ACC112 (cell line): ENCODE measurements around the gene STING1.
"Not testable (repeated sequence)": the region's sequence is repeated elsewhere in the genome, so short reads cannot be mapped to it uniquely, and the experiment has no call there.

Experiments used
- H2AFZ ChIP-seq: fragments of 200-600 bp; sonication (generic); one replicate; pipeline ENCODE4 v1.6.0; 2017; ENCODE audit warnings: antibody characterized with exemption, low read length; ENCODE audit not compliant: unreplicated experiment
- H3K27ac ChIP-seq: fragments of 200-600 bp; sonication (generic); 2 replicates; pipeline ENCODE4 v1.5.1; 2014; ENCODE audit warnings: low read depth, mild to moderate bottlenecking, antibody characterized with exemption, low read length, moderate library complexity
- H3K27me3 ChIP-seq: fragments of 200-600 bp; sonication (generic); 2 replicates; pipeline ENCODE4 v1.6.1; 2014; ENCODE audit warnings: mild to moderate bottlenecking, antibody characterized with exemption, low read length, moderate library complexity, mixed read lengths; ENCODE audit not compliant: insufficient read depth
- H3K36me3 ChIP-seq: fragments of 200-600 bp; sonication (generic); 2 replicates; pipeline ENCODE4 v1.6.1; 2016; ENCODE audit warnings: mild to moderate bottlenecking, antibody characterized with exemption, low read length, moderate library complexity, mixed read lengths; ENCODE audit not compliant: insufficient read depth
- H3K4me1 ChIP-seq: fragments of 200-600 bp; sonication (generic); one replicate; pipeline ENCODE4 v1.6.1; 2016; ENCODE audit warnings: low read length, mixed read lengths; ENCODE audit not compliant: insufficient read depth, unreplicated experiment, control insufficient read depth
- H3K4me3 ChIP-seq: fragments of 200-600 bp; sonication (generic); 2 replicates; pipeline ENCODE4 v1.5.1; 2014; ENCODE audit warnings: mild to moderate bottlenecking, low read depth, low read length
- H3K79me2 ChIP-seq: fragments of 200-600 bp; sonication (generic); one replicate; pipeline ENCODE4 v1.6.0; 2016; ENCODE audit warnings: low read length; ENCODE audit not compliant: control insufficient read depth, unreplicated experiment, insufficient read depth

Gene STING1

DNA sequence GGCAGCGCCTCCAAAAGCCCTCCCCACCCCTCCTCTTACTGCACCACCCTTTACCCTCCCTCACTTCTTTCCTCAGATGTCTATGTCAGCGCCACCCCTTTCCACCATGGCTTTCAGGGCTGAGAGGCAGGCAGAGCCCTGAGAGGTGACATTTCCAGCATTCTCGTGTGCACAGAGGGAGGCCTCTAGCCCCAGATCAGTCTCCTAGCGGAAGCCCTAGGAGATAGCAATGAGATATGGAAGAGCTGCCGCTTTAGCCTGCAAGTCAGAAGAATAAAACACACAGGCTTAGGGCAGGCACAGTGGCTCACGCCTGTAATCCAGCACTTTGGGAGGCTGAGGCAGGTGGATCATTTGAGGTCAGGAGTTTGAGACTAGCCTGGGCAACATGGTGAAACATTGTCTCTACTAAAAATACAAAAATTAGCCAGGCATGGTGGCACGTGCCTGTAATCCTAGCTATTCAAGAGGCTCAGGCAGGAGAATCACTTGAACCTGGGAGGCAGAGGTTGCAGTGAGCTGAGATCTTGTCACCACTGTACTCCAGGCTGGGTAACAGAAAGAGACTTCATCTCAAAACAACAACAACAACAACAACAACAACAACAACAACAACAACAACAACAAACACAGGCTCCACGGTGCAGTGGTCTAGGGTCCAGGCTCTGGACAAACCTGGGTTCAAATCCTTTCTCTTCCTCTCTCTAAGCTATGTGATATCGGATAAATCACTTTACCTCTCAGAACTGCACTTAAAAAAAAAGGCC is 3.7 kb downstream of the STING1 start:
- Histone ChIP-seq H3K4me1 (peaks cover 33% of the 10 kb centered on the region), H3K79me2 (peaks cover 17% of the 10 kb centered on the region)
- not testable (repeated sequence) for H3K27ac ChIP-seq, H3K4me3 ChIP-seq, H3K27me3 ChIP-seq, H2AFZ ChIP-seq, H3K36me3 ChIP-seq

DNA sequence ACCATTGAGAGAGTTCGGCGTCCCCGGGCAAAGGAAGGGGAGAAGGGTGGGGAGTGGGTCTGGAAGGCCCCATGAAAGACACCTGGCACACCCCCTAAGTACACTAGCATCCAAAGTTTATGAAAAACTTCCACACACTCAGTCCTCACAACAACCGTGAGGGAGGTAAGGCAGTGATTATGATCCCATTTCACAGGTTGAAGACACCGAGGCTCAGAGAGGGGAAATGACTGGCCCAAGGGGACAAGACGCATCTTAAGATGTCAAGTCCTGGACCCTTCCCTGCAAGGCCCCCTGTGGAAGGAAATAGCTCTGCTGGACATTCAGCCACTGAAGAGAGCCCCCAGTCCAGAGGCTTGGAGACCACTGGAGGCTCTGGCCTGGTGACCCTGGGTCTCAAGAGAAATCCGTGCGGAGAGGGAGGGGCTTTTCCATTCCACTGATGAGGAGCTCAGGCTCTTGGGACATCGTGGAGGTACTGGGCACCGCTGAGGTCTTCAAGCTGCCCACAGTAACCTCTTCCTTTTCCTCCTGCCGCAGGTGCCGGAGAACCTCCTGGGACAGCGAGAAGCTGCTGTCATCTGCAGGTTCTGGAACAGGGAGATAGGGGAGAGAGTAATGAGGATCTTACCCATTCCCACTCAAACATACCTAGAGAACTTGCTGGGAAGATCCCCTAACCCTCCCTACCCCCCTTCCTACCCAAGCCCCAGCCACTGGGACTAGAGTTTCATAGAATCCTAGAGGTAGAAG is 6.5 kb downstream of the STING1 start:
- Histone ChIP-seq H3K27ac (no peak overlapping the region), H3K4me1 (peaks cover 28% of the 10 kb centered on the region), H3K79me2 (peaks cover 9% of the 10 kb centered on the region), H3K36me3 (no peaks in the 10 kb centered on the region), H2AFZ (no peak overlapping the region), H3K4me3 (no peak overlapping the region), H3K27me3 (no peaks in the 10 kb centered on the region)

DNA sequence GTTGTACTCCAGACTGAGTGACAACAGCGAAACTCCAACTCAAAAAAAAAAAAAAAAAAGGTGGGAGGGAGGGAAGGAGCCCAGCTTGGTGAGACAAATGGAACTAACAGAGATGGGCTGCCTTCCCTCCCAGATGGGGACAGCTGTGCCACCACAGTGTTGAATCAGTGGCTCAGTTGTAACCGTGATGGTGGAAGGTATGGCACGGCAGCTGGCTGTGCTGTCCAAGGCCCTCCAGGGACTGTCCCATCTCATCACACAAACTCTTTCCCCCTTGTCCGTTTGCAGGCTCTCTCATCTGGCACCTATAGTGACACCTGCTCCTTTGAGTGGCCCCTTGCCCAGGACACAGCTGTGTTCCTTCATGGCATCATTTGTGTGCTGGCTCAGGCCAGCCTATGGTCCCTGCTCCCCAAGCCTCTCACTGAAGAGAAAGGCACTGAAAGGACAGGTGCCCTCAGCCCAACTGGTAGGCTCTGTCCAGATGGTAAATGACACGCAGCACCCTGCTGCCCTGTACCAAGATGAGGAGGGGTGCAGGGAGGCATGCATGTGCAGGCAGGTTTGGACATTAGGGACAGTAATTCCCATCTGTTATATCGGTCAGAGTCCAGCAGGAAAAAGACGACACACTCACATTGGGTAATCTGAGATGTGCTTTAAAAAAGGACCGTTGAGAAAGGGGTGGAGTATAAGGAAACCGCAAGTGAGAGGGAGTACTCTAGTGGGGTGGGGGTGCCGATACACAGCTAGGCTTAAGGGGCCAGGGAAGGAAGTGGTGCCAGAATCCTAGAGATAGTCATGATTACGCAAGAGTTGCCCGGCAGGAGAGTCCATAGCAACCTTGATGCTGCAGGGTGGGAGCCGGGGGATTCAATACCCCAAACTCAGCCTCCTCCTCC is 7.4 kb downstream of the STING1 start:
- Histone ChIP-seq H3K79me2 (peaks cover 1% of the 10 kb centered on the region), H3K27me3 (no peaks in the 10 kb centered on the region), H3K4me3 (no peak overlapping the region), H3K27ac (no peak overlapping the region), H3K36me3 (no peaks in the 10 kb centered on the region), H2AFZ (no peak overlapping the region), H3K4me1 (peaks cover 21% of the 10 kb centered on the region)

DNA sequence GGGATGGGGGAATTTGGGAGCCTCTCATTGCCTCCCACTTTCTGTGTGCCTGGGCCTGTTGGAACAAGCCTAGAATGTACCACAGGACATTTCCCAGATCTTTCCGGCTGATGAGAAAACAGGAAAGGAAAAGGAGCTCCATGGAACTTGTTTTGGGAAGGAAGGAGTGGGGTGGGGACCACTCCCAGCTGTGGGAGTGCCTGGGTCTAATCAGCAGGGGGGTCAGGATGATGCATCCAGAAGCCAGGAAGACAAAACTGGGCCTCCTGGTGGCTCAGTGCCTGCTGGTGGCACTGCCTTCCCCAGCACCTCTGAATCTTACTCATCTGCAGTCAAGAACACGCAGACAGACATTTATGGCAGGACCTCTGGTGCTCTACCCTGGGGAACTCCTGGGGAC is 9.0 kb downstream of the STING1 start:
- Histone ChIP-seq H3K27me3 (no peaks in the 10 kb centered on the region), H3K27ac (no peak overlapping the region), H3K4me1 (peaks cover 21% of the 10 kb centered on the region), H3K79me2 (no peaks in the 10 kb centered on the region), H2AFZ (no peak overlapping the region), H3K4me3 (no peak overlapping the region), H3K36me3 (no peaks in the 10 kb centered on the region)

DNA sequence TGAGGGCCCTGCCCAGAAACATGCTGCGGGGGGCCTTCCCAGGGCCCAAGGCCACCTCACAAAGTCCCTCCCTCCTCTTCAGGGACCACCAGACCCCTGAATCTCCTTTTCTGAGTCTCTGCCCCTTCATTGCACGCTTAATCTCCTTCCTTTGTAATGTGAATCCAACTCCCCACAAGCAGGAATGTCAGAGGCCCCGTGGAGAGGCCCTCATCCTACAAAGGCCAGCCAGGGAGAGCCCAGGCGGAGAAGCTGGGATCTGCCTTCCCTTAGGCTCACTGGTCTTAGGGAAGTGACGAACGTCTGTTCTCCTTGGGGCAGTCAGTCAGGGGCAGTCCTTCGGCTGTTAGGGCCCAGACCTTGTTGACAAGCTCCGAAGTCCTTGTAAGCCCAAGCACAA is 9.5 kb downstream of the STING1 start:
- Histone ChIP-seq H3K79me2 (no peaks in the 10 kb centered on the region), H3K27me3 (no peaks in the 10 kb centered on the region), H3K27ac (no peak overlapping the region), H3K36me3 (no peaks in the 10 kb centered on the region), H2AFZ (no peak overlapping the region), H3K4me1 (peaks cover 21% of the 10 kb centered on the region), H3K4me3 (no peak overlapping the region)

DNA sequence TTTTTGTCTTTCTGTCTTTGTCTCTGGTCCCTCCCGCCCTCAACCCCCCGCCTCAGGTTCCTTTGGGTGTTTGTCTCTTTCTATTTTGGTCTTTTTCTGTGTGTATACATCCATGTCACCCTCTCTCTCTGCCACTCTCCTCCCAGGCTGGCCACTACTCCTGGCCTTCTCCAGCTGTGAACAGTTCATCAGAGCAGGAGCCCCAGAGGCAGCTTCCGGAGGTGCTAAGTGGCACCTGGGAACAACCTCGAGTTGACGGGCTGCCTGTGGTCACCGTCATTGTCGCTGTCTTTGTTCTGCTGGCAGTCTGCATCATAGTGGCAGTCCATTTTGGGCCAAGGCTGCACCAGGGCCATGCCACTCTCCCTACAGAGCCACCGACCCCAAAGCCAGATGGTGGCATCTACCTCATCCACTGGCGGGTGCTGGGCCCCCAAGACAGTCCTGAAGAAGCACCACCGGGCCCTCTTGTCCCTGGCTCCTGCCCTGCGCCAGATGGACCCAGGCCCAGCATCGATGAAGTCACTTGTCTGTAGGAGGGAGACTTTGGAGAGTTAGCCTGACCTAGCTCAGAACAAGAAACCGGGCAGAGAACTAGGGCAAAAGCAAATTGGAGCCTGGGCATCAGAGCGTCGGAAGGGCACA is 10.1 kb downstream of the STING1 start:
- H3K36me3 ChIP-seq = no peaks in the 10 kb centered on the region
- H3K79me2 ChIP-seq = no peaks in the 10 kb centered on the region
- no peaks in the 10 kb centered on the region for H3K27me3 ChIP-seq
- H2AFZ ChIP-seq = no peak overlapping the region
- H3K4me3 ChIP-seq = no peak overlapping the region
- peaks cover 21% of the 10 kb centered on the region for H3K4me1 ChIP-seq
- H3K27ac ChIP-seq = no peak overlapping the region

DNA sequence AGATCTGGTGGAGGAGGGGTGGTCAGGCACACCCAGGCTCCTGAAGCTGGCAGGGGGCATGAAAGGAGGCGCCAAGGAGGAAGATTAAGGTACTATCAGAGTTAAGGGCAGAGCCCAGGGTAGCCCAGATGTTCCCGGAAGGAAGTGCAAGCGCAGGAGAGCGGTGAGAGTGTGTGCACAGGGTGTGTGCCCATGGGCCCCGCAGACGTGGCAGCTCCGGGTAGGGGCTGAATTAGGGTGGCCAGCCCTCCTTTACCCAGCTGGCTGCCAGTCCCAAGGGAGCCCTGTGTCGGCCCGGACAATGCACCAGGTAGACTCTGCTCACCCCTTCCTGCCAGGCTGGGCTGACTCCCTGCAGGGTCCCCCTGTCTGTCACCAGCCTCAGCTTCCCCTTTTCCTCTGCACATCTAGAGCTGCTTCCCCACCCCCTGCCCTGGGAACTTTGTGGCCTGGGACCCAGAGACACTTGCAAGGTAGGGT is 11.7 kb downstream of the STING1 start, which contains the start of gene SMIM33:
Gene SMIM33, plus strand, starts transcription at position 184 of the 480 bp plus-strand sequence. Its CDS starts 118 bp downstream, at position 302.
- Histone ChIP-seq H2AFZ (no peak within 1 kb of the TSS), H3K4me1 (peaks cover 21% of the 10 kb centered on the region), H3K4me3 (no peak within 1 kb of the TSS), H3K36me3 (no peaks in the 10 kb centered on the region), H3K27ac (no peak within 1 kb of the TSS), H3K27me3 (no peaks in the 10 kb centered on the region), H3K79me2 (no peaks in the 10 kb centered on the region)

DNA sequence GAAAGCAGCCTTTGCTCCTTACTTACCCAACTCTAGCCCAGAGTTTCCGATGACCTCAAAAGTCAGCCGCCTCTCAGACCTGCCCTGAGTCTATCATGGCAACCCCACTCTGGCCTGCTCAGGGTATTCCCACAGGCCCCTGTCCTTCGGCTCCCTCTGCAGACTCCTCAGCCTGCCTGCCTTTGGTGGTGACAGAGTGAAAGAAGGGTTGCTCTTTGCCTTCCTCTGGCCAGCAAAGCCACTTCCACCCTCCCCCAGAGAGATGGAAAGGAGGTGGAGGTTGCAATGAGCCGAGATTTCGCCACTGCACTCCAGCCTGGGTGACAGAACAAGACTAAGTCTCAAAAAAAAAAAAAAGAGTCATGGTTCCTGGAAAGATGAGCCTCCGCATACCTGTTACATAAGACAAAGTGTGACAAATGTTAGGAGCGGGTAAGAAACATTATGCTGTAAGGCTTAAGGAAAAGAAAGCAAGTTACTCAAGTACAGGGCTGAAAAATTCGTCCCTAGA is 14.1 kb downstream of the STING1 start:
- Histone ChIP-seq H3K4me3 (no peak overlapping the region), H3K36me3 (no peaks in the 10 kb centered on the region), H3K4me1 (peaks cover 4% of the 10 kb centered on the region), H3K27ac (no peak overlapping the region), H3K79me2 (no peaks in the 10 kb centered on the region), H3K27me3 (no peaks in the 10 kb centered on the region), H2AFZ (no peak overlapping the region)

DNA sequence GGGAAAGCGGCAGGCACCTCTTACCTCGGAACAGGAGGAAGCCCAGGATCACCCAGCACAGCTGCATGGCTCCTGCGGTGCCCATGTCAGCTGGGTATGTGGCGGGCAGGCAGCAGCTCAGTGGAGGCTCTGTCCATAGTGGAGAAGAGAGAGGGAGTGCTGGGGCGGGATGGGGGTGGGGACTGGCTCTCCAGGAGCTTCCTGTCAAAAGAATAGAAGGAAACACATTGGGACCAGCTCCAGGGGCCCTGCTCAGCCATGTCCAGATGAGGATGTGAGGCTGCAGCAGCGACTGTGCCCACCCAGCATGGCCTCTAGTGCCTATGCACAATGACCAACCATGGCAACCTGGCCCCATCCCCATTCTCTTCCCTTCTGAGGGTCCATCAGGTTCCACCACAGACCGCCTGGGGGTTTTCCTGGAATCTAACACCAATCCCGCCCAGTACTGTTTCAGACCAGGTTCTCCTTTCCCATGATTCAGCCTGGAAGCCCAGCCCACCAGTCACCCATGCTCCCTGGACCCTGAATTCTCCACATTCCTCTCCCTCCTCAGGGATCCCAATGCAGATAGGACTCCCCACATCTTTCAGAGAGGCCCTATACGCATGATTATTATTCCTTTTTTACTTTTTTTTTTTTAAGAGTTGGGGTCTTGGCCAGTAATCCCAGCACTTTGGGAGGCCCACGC is 19.8 kb downstream of the STING1 start, which contains the start of gene ECSCR:
Gene ECSCR, minus strand, starts transcription at position 158 of the 691 bp plus-strand sequence. Its CDS starts 73 bp downstream, at position 85.
- H2AFZ ChIP-seq = no peak within 1 kb of the TSS
- H3K36me3 ChIP-seq = no peaks in the 10 kb centered on the region
- H3K79me2 ChIP-seq = no peaks in the 10 kb centered on the region
- 0 out of 2 replicates have a peak within 1 kb of the TSS, but pooled peaks have one; percentile 1 for H3K27ac ChIP-seq
- H3K27me3 ChIP-seq = no peaks in the 10 kb centered on the region
- H3K4me1 ChIP-seq = peaks cover 27% of the 10 kb centered on the region
- no peak within 1 kb of the TSS for H3K4me3 ChIP-seq
